Smooth muscle cell (in vitro differentiated cells): ENCODE data around the gene SPSB2. TPM values are rescaled to one million over a fixed set of nuclear protein-coding genes. Genes with fewer than 3 reads are reported as not detected.
A peak's percentile ranks its signal among the peaks of the same experiment; 100 is the strongest.
"Not testable (repeated sequence)": the region's sequence is repeated elsewhere in the genome, so short reads cannot be mapped to it uniquely, and the experiment has no call there.

Experiments
- DNase-seq: peaks from one replicate; lab custom pipeline; 2025; ENCODE audit not compliant: unreplicated experiment; lab: John Stamatoyannopoulos, UW
- H2AFZ ChIP-seq: fragments of 200-600 bp; sonication (generic); 2 replicates; pipeline ENCODE4 v1.6.0; 2016; ENCODE audit warnings: antibody characterized with exemption, low read depth, mild to moderate bottlenecking
- H3F3A ChIP-seq: fragments of 200-600 bp; sonication (generic); 2 replicates; pipeline ENCODE4 v1.6.0; 2017; ENCODE audit warnings: antibody characterized with exemption, low read depth
- H3K27ac ChIP-seq: fragments of 200-600 bp; sonication (generic); 2 replicates; pipeline ENCODE4 v1.5.1; 2016; ENCODE audit warnings: low read depth, mild to moderate bottlenecking
- H3K27me3 ChIP-seq: fragments of 200-600 bp; sonication (generic); 2 replicates; pipeline ENCODE4 v1.6.1; 2016; ENCODE audit warnings: low read depth, mild to moderate bottlenecking
- H3K36me3 ChIP-seq: fragments of 200-600 bp; sonication (generic); 2 replicates; pipeline ENCODE4 v1.5.1; 2016; ENCODE audit warnings: low read depth
- H3K4me1 ChIP-seq: fragments of 200-600 bp; sonication (generic); 2 replicates; pipeline ENCODE4 v1.5.1; 2016; ENCODE audit warnings: low read depth
- H3K4me2 ChIP-seq: fragments of 200-600 bp; sonication (generic); 2 replicates; pipeline ENCODE4 v1.6.0; 2016; ENCODE audit warnings: mild to moderate bottlenecking
- H3K4me3 ChIP-seq: fragments of 200-600 bp; sonication (generic); 2 replicates; pipeline ENCODE4 v1.5.1; 2016; ENCODE audit warnings: mild to moderate bottlenecking
- H3K79me2 ChIP-seq: fragments of 200-600 bp; sonication (generic); 2 replicates; pipeline ENCODE4 v1.6.0; 2016; ENCODE audit warnings: low read depth, mild to moderate bottlenecking
- H3K9ac ChIP-seq: fragments of 200-600 bp; sonication (generic); 2 replicates; pipeline ENCODE4 v1.6.0; 2016; ENCODE audit warnings: low read depth
- H3K9me3 ChIP-seq: fragments of 200-600 bp; sonication (generic); replicated peaks from 2 replicates; pipeline ENCODE4 v1.5.1; 2016; ENCODE audit warnings: low read depth
- H4K20me1 ChIP-seq: fragments of 200-600 bp; sonication (generic); 2 replicates; pipeline ENCODE4 v1.6.0; 2016; ENCODE audit warnings: low read depth
- CTCF ChIP-seq: fragments of 200-600 bp; sonication (generic); IDR thresholded peaks from 2 replicates; pipeline ENCODE4 v1.5.1; 2017; ENCODE audit warnings: borderline replicate concordance, mild to moderate bottlenecking, antibody characterized with exemption; ENCODE audit not compliant: insufficient read depth, poor library complexity, severe bottlenecking
- WGBS: methylation state at CpG from one replicate; pipeline ENCODE4 v1.1.7; 2016; ENCODE audit warnings: low lambda C conversion rate; 5-methylcytosine and 5-hydroxymethylcytosine counted together
- polyA plus RNA-seq: library from polyadenylated mRNA; unstranded; fragments of >200 nt; fragmentation: Nextera tagmentation; extraction: Ambion mirVana; gene quantifications from 2 replicates; pipeline ENCODE4 v1.2.1, GENCODE V29; 2016
- total RNA-seq: library from RNA; depleted of rRNA; stranded (reverse); fragments of >200 nt; gene quantifications from 2 replicates; pipeline ENCODE4 v1.2.3, GENCODE V29; 2014

Gene SPSB2
- total and polyA plus RNA-seq, 2 experiments from 2014 or later, result 2.5 to 5.9 TPM

- H3K9me3 ChIP-seq, result no peaks in the 10 kb centered on the region
- no peak overlapping the region for H3K4me2 ChIP-seq
- H3K36me3 ChIP-seq, result no peaks in the 10 kb centered on the region
- no peak overlapping the region for H3K4me3 ChIP-seq
- H3K27ac ChIP-seq, result no peak overlapping the region
- no peak for DNase-seq
- H4K20me1 ChIP-seq, result peaks cover 22% of the 10 kb centered on the region
- H2AFZ ChIP-seq, result no peak overlapping the region
- no peak for TF ChIP-seq CTCF
- no peak overlapping the region for H3K9ac ChIP-seq
- no peaks in the 10 kb centered on the region for H3K27me3 ChIP-seq
- no peaks in the 10 kb centered on the region for H3F3A ChIP-seq
- 93% methylated on average over 15 of the region's 15 CpGs for WGBS
- H3K79me2 ChIP-seq, result no peaks in the 10 kb centered on the region
- H3K4me1 ChIP-seq, result peaks cover 9% of the 10 kb centered on the region
Observed at GRCh38 chr12:6912164-6912935, 39.2 kb upstream of the SPSB2 start.

GRCh38 chr12:6909421-6910145 is 36.5 kb upstream of the SPSB2 start:
- Histone ChIP-seq H3K36me3 (no peaks in the 10 kb centered on the region), H3K4me2 (no peak overlapping the region), H3F3A (no peaks in the 10 kb centered on the region), H2AFZ (no peak overlapping the region), H3K9me3 (no peaks in the 10 kb centered on the region), H3K27me3 (no peaks in the 10 kb centered on the region), H3K4me3 (no peak overlapping the region), H3K79me2 (no peaks in the 10 kb centered on the region), H3K9ac (no peak overlapping the region), H3K4me1 (peaks cover 12% of the 10 kb centered on the region), H3K27ac (no peak overlapping the region), H4K20me1 (no peaks in the 10 kb centered on the region)
- no peak for DNase-seq
- WGBS, result 98% methylated on average over 4 of the region's 4 CpGs
- no peak for TF ChIP-seq CTCF

GRCh38 chr12:6908141-6908540 is 35.0 kb upstream of the SPSB2 start:
- H3K27me3 ChIP-seq, DNase-seq, H4K20me1 ChIP-seq, H3K4me3 ChIP-seq, H3K9ac ChIP-seq, H2AFZ ChIP-seq, H3K36me3 ChIP-seq, H3K4me2 ChIP-seq, H3K27ac ChIP-seq, H3K79me2 ChIP-seq, H3F3A ChIP-seq, H3K9me3 ChIP-seq: not testable (repeated sequence)
- 97% methylated on average over 11 of the region's 11 CpGs for WGBS
- H3K4me1 ChIP-seq, result peaks cover 10% of the 10 kb centered on the region

GRCh38 chr12:6905414-6906040 is 32.4 kb upstream of the SPSB2 start:
- H3F3A ChIP-seq, result no peaks in the 10 kb centered on the region
- H3K9ac ChIP-seq, result peak overlapping the region; percentile 95
- H3K4me2 ChIP-seq, result peak overlapping the region; percentile 98
- H3K27ac ChIP-seq, result peak overlapping the region; percentile 83
- H3K27me3 ChIP-seq, result no peaks in the 10 kb centered on the region
- TF ChIP-seq CTCF, result no peak
- H3K4me3 ChIP-seq, result peak overlapping the region; percentile 77
- H3K79me2 ChIP-seq, result no peaks in the 10 kb centered on the region
- DNase-seq, result no peak
- H2AFZ ChIP-seq, result no peak overlapping the region
- H3K4me1 ChIP-seq, result peaks cover 10% of the 10 kb centered on the region
- no peaks in the 10 kb centered on the region for H4K20me1 ChIP-seq
- WGBS, result 61% methylated on average over 5 of the region's 5 CpGs
- H3K9me3 ChIP-seq, result no peaks in the 10 kb centered on the region
- no peaks in the 10 kb centered on the region for H3K36me3 ChIP-seq
